ENCODE measurements around the gene TADA2B.

DNA sequence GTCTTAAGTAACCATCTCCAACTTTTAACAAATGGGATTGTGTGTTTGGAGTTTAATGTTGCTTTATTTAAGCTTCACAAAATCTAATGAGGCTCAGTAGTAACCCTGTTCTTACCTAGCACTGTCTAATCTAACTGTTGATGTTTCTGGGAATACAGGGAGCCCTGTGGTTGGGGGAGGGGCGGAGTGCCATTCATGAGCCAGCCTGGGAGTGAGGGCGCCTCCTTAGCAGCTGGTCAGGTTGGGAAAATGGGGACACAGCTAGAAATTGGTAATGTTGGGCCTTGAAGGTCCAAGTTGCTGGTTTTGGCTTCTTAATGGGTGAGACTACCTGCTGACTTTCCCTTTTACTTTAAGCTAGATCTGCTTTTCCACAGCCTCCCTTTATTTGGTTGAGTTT lies 22.9 kb upstream of the TADA2B start:
- TF ChIP-seq, protein P1, sequence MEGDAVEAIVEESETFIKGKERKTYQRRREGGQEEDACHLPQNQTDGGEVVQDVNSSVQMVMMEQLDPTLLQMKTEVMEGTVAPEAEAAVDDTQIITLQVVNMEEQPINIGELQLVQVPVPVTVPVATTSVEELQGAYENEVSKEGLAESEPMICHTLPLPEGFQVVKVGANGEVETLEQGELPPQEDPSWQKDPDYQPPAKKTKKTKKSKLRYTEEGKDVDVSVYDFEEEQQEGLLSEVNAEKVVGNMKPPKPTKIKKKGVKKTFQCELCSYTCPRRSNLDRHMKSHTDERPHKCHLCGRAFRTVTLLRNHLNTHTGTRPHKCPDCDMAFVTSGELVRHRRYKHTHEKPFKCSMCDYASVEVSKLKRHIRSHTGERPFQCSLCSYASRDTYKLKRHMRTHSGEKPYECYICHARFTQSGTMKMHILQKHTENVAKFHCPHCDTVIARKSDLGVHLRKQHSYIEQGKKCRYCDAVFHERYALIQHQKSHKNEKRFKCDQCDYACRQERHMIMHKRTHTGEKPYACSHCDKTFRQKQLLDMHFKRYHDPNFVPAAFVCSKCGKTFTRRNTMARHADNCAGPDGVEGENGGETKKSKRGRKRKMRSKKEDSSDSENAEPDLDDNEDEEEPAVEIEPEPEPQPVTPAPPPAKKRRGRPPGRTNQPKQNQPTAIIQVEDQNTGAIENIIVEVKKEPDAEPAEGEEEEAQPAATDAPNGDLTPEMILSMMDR (IDR thresholded peaks at IDR 0.05), result no peak
- TF ChIP-seq EZH2 (IDR thresholded peaks at IDR 0.05; ENCODE audit: borderline replicate concordance, insufficient read depth, low read depth, low read length, poor library complexity, severe bottlenecking), result no peak

Measured in B cell (primary cell).